Heart left ventricle (tissue), 13 donors: ENCODE data around the gene SSH2.

Experiments used
- POLR2A ChIP-seq, 2 donors: fragments of 450-650 bp; IDR thresholded peaks; one replicate each; pipeline ENCODE4 v1.6.1; 2017; ENCODE audit warnings: antibody characterized with exemption in 2 of 2, mild to moderate bottlenecking in 2 of 2, moderate library complexity in 2 of 2
- TF ChIP-seq, protein P1 (sequence below), 12 donors: fragments of 200-600 bp; sonication (generic) in 4 of 12; IDR thresholded peaks; one replicate each; pipeline versions ENCODE4 v1.5.0 to v1.8.0; 2018 to 2022; ENCODE audit warnings: antibody characterized with exemption in 12 of 12, mild to moderate bottlenecking in 5 of 12
- donor health status: ischemic (EF 13 %, LVEDD 7.1; RV severe dilation, severe dysfunction).
- donor health status: DM: no; HTN: yes; CAD: no.
- donor health status: DM: no; HTN: no; CAD: no.
- donor health status: ischemic (EF 25% LVEDD 6.9; RV normal size, moderate dysfunction).
- donor health status: ischemic (EF 25% LVEDD 5.7; RV mildly dilated, moderate dysfunction).
- donor health status: ischemic (EF 35%, LVEDD 5.7; RV mildly dilated, moderate dysfunction).
- donor health status: nonischemic (EF 11% LVEDD 7.7; RV severe dilation, severe dysfunction).
- donor health status: DM: yes; HTN: yes; CAD: no.
- donor health status: PGD.
- donor health status: ischemic (EF 29% LVEDD 5.4; RV normal size, mild dysfunction).
- donor health status: nonischemic (EF 23%, LVEDD 6.1; RV moderate dilation, normal function).

DNA sequence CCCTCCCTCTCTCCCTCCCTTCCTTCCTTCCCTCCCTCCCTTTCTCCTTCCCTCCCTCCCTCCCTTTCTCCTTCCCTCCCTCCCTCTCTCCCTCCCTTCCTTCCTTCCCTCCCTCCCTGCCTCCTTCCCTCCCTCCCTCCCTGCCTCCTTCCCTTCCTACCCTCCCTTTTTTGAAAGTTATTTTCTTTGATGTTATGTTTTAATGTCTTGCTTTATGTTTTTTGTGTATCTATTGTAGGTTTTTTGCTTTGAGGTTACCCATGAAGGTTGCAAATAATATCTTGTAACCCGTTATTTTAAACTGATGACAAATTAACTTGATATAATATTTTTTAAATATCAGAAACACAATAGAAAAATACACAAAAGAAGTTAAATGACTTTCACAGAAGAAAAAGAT lies 96.2 kb downstream of the SSH2 start:
- TF ChIP-seq, protein P1, sequence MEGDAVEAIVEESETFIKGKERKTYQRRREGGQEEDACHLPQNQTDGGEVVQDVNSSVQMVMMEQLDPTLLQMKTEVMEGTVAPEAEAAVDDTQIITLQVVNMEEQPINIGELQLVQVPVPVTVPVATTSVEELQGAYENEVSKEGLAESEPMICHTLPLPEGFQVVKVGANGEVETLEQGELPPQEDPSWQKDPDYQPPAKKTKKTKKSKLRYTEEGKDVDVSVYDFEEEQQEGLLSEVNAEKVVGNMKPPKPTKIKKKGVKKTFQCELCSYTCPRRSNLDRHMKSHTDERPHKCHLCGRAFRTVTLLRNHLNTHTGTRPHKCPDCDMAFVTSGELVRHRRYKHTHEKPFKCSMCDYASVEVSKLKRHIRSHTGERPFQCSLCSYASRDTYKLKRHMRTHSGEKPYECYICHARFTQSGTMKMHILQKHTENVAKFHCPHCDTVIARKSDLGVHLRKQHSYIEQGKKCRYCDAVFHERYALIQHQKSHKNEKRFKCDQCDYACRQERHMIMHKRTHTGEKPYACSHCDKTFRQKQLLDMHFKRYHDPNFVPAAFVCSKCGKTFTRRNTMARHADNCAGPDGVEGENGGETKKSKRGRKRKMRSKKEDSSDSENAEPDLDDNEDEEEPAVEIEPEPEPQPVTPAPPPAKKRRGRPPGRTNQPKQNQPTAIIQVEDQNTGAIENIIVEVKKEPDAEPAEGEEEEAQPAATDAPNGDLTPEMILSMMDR (IDR thresholded peaks at IDR 0.05), result no peak
- no peak for TF ChIP-seq POLR2A (IDR thresholded peaks at IDR 0.05)
